Sigmoid colon (tissue), 7 donors: ENCODE measurements around the gene SORCS2. TPM values are rescaled to one million over a fixed set of nuclear protein-coding genes. Genes with fewer than 3 reads are reported as not detected.
A peak's percentile ranks its signal among the peaks of the same experiment; 100 is the strongest.

Experiments used
- DNase-seq: peaks from one replicate; pipeline ENCODE4 v3.0.0-alpha.2; 2019
- H3K27ac ChIP-seq, 4 donors: fragments of 200-600 bp; sonication (generic); one replicate each; pipeline ENCODE4 v1.5.1; 2016 to 2019; ENCODE audit warnings: mild to moderate bottlenecking in 1 of 4
- H3K27me3 ChIP-seq, 3 donors: fragments of 200-600 bp; sonication (generic); one replicate each; pipeline ENCODE4 v1.5.1; 2019; ENCODE audit warnings: mild to moderate bottlenecking in 1 of 3
- H3K36me3 ChIP-seq, 4 donors: fragments of 200-600 bp; sonication (generic); one replicate each; pipeline ENCODE4 v1.5.1; 2016 to 2019
- H3K4me1 ChIP-seq, 4 donors: fragments of 200-600 bp; sonication (generic); one replicate each; pipeline ENCODE4 v1.5.1; 2017 to 2019
- H3K4me3 ChIP-seq, 4 donors: fragments of 200-600 bp; sonication (generic); one replicate each; pipeline ENCODE4 v1.5.1; 2017 to 2019; ENCODE audit warnings: mild to moderate bottlenecking in 2 of 4, moderate library complexity in 1 of 4
- H3K9me3 ChIP-seq, 4 donors: fragments of 200-600 bp in 3 of 4; sonication (generic) in 3 of 4; one replicate each; pipeline versions ENCODE4 v1.5.1 to v1.6.1; 2013 to 2019
- EP300 ChIP-seq, 4 donors: sonication (generic); formaldehyde crosslinking; IDR thresholded peaks; one replicate each; pipeline ENCODE4 v1.6.1; 2017; ENCODE audit warnings: antibody characterized with exemption in 4 of 4
- POLR2A ChIP-seq, 2 donors: fragments of 450-650 bp; IDR thresholded peaks; one replicate each; pipeline ENCODE4 v1.6.1; 2016; ENCODE audit warnings: antibody characterized with exemption in 2 of 2, mild to moderate bottlenecking in 2 of 2, moderate library complexity in 2 of 2
- POLR2AphosphoS5 ChIP-seq, 4 donors: sonication (generic); formaldehyde crosslinking; IDR thresholded peaks; one replicate each; pipeline ENCODE4 v1.6.1; 2017; ENCODE audit warnings: antibody characterized with exemption in 4 of 4
- WGBS, 2 donors: extraction: QIAGEN DNeasy Blood & Tissue Kit; methylation state at CpG; one replicate each; pipeline ENCODE4 v1.1.7; 2013; 5-methylcytosine and 5-hydroxymethylcytosine counted together
- intact Hi-C: fragments of 100-400 bp; cut with DNase I; formaldehyde crosslinking; loops from one replicate; pipeline ENCODE4 v1.15.1; 2023
- polyA plus RNA-seq, 3 donors: library from polyadenylated mRNA; stranded (reverse); fragments of 200-250 nt; gene quantifications; one replicate each; pipeline ENCODE4 v1.2.3, GENCODE V29; 2013
- total RNA-seq, 4 donors: library from RNA; depleted of rRNA; stranded (reverse); fragments of >200 nt; gene quantifications; one replicate each; pipeline ENCODE4 v1.1.0, GENCODE V29; 2016
- TF ChIP-seq, protein P1 (sequence below), 4 experiments: fragments of 450-650 bp in 3 of 4; fragments of 200-600 bp in 1 of 4; IDR thresholded peaks; one replicate each; pipeline ENCODE4 v1.5.1; 2016 to 2019; ENCODE audit warnings: antibody characterized with exemption in 4 of 4, mild to moderate bottlenecking in 3 of 4, moderate library complexity in 2 of 4
- donor health status: healthy with polysubstance abuse.
- donor health status: Bipolar disorder and iron deficiency.
- donor health status: healthy.

The SORCS2 gene
- total and polyA plus RNA-seq, 7 donors, result 1.8 to 6.4 (median 3.9) TPM; not detected in 2

DNA sequence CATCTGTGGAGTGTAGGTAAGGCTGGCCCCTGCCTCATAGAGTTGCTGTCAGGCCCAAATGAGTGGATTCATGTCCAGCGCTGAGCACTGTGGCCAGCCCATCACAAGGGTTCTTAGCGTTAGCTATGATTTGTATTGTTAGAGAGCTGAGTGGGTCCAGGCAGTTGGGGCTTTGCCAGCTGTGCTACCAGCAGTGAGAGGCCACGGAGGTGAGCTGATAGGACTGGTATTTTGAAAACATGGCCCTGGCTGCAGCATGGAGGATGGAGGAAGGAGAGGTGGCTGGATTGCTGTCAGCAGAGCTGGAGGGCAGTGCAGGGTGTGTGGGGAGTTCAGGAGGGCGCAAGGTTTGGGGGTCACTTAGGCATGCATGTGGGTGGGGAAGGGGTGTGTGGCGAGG lies 172.6 kb downstream of the SORCS2 start:
- H3K4me1 ChIP-seq, result peaks cover 0 to 32% (median 16%) of the 10 kb centered on the region in 4 donors
- no peaks in the 10 kb centered on the region for H3K9me3 ChIP-seq
- H3K4me3 ChIP-seq, result no peak overlapping the region
- H3K27me3 ChIP-seq, result peaks cover 0 to 18% (median 0%) of the 10 kb centered on the region in 3 donors
- H3K27ac ChIP-seq, result no peak overlapping the region
- no peak for DNase-seq
- no peaks in the 10 kb centered on the region for H3K36me3 ChIP-seq
- intact Hi-C loops, result no loop called here
- no peak for TF ChIP-seq POLR2A (IDR thresholded peaks at IDR 0.05)
- TF ChIP-seq EP300 (IDR thresholded peaks at IDR 0.05), result no peak
- TF ChIP-seq POLR2AphosphoS5 (IDR thresholded peaks at IDR 0.05), result no peak
- TF ChIP-seq, protein P1, sequence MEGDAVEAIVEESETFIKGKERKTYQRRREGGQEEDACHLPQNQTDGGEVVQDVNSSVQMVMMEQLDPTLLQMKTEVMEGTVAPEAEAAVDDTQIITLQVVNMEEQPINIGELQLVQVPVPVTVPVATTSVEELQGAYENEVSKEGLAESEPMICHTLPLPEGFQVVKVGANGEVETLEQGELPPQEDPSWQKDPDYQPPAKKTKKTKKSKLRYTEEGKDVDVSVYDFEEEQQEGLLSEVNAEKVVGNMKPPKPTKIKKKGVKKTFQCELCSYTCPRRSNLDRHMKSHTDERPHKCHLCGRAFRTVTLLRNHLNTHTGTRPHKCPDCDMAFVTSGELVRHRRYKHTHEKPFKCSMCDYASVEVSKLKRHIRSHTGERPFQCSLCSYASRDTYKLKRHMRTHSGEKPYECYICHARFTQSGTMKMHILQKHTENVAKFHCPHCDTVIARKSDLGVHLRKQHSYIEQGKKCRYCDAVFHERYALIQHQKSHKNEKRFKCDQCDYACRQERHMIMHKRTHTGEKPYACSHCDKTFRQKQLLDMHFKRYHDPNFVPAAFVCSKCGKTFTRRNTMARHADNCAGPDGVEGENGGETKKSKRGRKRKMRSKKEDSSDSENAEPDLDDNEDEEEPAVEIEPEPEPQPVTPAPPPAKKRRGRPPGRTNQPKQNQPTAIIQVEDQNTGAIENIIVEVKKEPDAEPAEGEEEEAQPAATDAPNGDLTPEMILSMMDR (IDR thresholded peaks at IDR 0.05), result no peak
- WGBS, 2 donors, result 61 to 75% methylated on average over 5 of the region's 5 CpGs

DNA sequence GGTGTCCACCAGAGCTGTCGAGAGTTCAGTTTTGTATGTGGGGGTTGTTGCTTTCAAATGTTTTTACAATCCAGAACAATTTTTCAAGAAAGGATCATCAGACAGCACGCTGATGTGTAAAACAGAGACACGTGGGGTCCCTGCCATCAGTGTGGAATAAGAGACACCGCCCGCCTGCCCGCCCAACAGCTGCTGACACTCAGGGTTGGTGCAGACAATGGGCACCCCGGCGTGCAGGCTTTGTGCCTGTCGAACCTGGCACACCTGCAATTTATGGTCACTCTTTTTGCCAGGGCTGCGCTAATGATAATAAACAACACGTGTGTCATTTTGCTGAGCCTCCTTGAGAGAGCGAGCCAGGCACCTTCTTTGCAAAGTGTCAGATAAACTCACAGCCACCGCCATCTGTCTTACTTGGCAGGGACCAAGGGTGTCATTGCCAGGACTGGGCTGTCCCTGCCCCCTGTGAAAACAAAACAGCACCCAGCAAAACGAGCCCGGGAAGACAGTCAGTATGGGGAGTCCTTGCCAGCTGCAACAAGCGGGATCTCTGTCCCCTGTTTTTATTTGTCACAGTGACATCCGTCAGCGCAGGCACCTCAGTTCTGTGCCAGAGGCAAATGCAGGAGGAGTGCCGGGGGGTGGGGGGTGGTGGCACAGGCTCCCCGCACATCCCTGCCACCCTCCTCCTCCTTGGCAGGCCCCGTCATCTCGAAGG lies 173.3 kb downstream of the SORCS2 start:
- H3K4me3 ChIP-seq, result no peak overlapping the region
- no peaks in the 10 kb centered on the region for H3K36me3 ChIP-seq
- DNase-seq, result no peak
- H3K9me3 ChIP-seq, result no peaks in the 10 kb centered on the region
- H3K4me1 ChIP-seq, result peaks cover 0 to 32% (median 16%) of the 10 kb centered on the region in 4 donors
- intact Hi-C loops, result no loop called here
- 13 to 51% methylated on average over 22 of the region's 22 CpGs for WGBS, 2 donors
- TF ChIP-seq POLR2A (IDR thresholded peaks at IDR 0.05) (no peak), EP300 (IDR thresholded peaks at IDR 0.05) (no peak), POLR2AphosphoS5 (IDR thresholded peaks at IDR 0.05) (no peak)
- TF ChIP-seq, protein P1 (IDR thresholded peaks at IDR 0.05), result no peak
- peaks cover 0 to 18% (median 0%) of the 10 kb centered on the region in 3 donors for H3K27me3 ChIP-seq
- H3K27ac ChIP-seq, result no peak overlapping the region

DNA sequence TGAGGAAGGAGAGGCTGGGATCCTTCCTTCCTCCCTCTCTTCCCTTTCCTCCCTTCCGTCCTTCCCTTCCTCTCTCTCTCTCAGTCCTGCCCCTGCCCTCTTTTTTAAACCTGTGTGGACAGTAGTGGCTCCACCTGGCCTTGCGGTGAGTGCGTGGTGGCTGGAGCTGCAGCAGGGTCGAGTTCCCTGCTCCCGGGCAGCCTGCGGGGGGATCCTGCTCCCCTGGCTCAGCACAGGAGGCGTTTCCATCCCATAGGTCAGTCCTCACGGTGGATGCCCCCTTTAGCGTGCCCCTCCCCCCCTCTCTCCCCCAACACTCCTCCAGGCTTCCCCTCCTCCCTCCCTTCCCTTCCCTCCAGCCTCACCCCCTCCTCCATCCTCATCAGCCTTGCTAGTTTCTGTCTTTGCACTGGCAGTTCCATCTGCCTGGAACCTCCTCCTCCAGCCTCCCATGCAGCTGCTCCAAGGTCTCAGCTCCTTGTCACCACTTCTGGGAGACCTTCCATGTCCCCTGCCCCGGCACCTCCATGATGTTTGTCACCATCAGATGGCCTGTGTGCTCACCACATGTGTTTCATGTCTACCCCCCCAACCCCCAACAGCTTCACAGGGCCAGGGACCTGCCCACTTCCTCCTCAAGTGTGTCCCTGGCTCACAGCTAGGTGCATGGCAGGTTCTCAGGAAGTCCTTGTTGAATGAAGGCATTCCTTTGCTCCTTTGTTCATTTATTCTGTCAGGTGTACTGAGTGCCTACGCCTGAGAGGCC lies 174.0 kb downstream of the SORCS2 start:
- H3K9me3 ChIP-seq, result no peaks in the 10 kb centered on the region
- no peak for TF ChIP-seq POLR2A (IDR thresholded peaks at IDR 0.05)
- no peak for TF ChIP-seq EP300 (IDR thresholded peaks at IDR 0.05)
- no peak for TF ChIP-seq POLR2AphosphoS5 (IDR thresholded peaks at IDR 0.05)
- WGBS, 2 donors, result 37 to 45% methylated on average over 11 of the region's 11 CpGs

DNA sequence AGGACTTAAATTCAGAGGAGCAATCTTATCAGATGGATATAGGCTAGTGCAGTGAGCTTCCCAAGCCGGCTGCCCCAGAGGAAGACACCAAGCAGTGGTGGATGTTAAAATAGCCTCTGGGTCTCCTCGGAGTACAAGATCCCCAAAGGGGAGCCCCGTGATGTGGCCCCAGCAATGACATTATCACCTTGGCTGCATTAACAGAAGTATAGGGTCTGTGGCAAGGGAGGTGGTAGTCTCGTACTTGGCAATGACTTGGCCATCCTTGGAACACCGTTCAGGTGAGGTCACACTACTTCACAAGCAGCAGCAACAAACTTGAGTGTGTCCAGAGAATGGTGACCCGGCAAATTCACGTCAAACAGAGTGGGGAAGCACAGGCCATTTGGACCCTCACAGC lies 174.6 kb downstream of the SORCS2 start:
- Histone ChIP-seq H3K4me1 (peaks cover 0 to 39% (median 16%) of the 10 kb centered on the region in 4 donors), H3K27me3 (peaks cover 0 to 18% (median 0%) of the 10 kb centered on the region in 3 donors), H3K27ac (no peak overlapping the region), H3K9me3 (no peaks in the 10 kb centered on the region), H3K4me3 (no peak overlapping the region), H3K36me3 (no peaks in the 10 kb centered on the region)
- no peak for TF ChIP-seq EP300 (IDR thresholded peaks at IDR 0.05)
- no peak for TF ChIP-seq POLR2A (IDR thresholded peaks at IDR 0.05)
- TF ChIP-seq, protein P1 (IDR thresholded peaks at IDR 0.05), result no peak
- no peak for TF ChIP-seq POLR2AphosphoS5 (IDR thresholded peaks at IDR 0.05)
- 77 to 81% methylated on average over 7 of the region's 7 CpGs for WGBS, 2 donors
- intact Hi-C loops, result no loop called here
- peak; percentile 30 for DNase-seq

More for the DNA sequence above, 174.0 kb downstream of the SORCS2 start:
- Histone ChIP-seq H3K27ac (no peak overlapping the region), H3K4me3 (no peak overlapping the region), H3K36me3 (no peaks in the 10 kb centered on the region), H3K4me1 (peaks cover 0 to 38% (median 16%) of the 10 kb centered on the region in 4 donors), H3K27me3 (peaks cover 0 to 18% (median 0%) of the 10 kb centered on the region in 3 donors)
- intact Hi-C loops, result no loop called here
- DNase-seq, result peak; percentile 40

DNA sequence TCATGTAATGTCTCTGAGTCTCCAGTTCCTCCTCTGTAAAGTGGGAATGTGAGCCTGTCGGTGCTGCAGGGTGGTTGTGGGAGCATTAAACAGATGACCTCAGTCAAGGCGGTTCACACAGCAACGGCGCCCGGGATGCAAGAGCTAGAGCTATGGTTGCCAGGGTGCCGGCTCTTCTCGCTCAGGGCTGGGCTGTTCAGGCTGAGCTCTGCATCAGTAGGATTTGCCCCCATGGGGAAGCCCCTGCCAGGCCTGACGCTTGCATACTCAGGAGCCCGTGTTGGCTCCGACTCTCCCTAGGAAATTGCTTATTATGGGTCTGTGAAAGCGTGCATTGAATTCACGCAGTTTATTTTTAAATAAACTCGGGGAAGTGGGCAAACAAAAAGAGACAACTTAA lies 175.1 kb downstream of the SORCS2 start:
- WGBS, 2 donors, result 38 to 57% methylated on average over 13 of the region's 13 CpGs
- H3K9me3 ChIP-seq, result no peaks in the 10 kb centered on the region
- TF ChIP-seq POLR2AphosphoS5 (IDR thresholded peaks at IDR 0.05), result no peak
- TF ChIP-seq POLR2A (IDR thresholded peaks at IDR 0.05), result no peak
- TF ChIP-seq EP300 (IDR thresholded peaks at IDR 0.05), result no peak
- TF ChIP-seq, protein P1 (IDR thresholded peaks at IDR 0.05), result no peak
- peaks cover 0 to 18% (median 0%) of the 10 kb centered on the region in 3 donors for H3K27me3 ChIP-seq
- H3K4me3 ChIP-seq, result no peak overlapping the region
- no peaks in the 10 kb centered on the region for H3K36me3 ChIP-seq
- intact Hi-C loops, result no loop called here
- H3K27ac ChIP-seq, result no peak overlapping the region
- H3K4me1 ChIP-seq, result peaks cover 0 to 39% (median 16%) of the 10 kb centered on the region in 4 donors
- peak; percentile 35 for DNase-seq
